K562 (cell line): Measurements from ENCODE around the gene GABRB1. TPM values are rescaled to one million over a fixed set of nuclear protein-coding genes. Genes with fewer than 3 reads are reported as not detected.

Experiments used
- ATAC-seq: fragments of 200-7000 bp; cut with Tn5 transposase; 3 replicates; pipeline ENCODE4 v1.9.1; 2020; ENCODE audit warnings: moderate library complexity
- BruUV-seq: library from RNA; stranded (reverse); fragments of 400-500 nt; replicated peaks from 2 replicates; lab custom pipeline; 2021; lab: Mats Ljungman, UMichigan
- CTCF ChIA-PET: fragments of 300-600 bp; formaldehyde crosslinking; extraction: SDS; loops from one replicate; lab custom pipeline; 2021; ENCODE audit warnings: low intra/inter-chr PET ratio; lab: Yijun Ruan, JAX
- POLR2A ChIA-PET: fragments of 300-600, 350-650 bp; sonication (Branson Sonifier 250); formaldehyde crosslinking; extraction: SDS; loops from one replicate; lab custom pipeline; 2021; ENCODE audit warnings: antibody characterized with exemption, inconsistent platforms; lab: Yijun Ruan, JAX
- DNase-seq, 4 experiments: peaks; one replicate each; pipeline versions ENCODE4 v3.0.0 to v3.0.0-alpha.2; 2011 to 2018; ENCODE audit warnings: low spot score in 3 of 4, mixed read lengths in 3 of 4; ENCODE audit errors: extremely low read depth in 1 of 4
- FAIRE-seq: peaks from 2 replicates; lab custom pipeline; 2011; peaks lifted over from hg19 to GRCh38; lab: Jason Lieb, UNC
- H2AFZ ChIP-seq: 2 replicates; pipeline ENCODE4 v1.6.0; 2011; ENCODE audit warnings: low read depth, low read length, control low read depth, inconsistent platforms
- H3K27ac ChIP-seq: fragments of 200-600 bp; 3 replicates; pipeline ENCODE4 v1.8.0; 2011; ENCODE audit warnings: low read depth, mild to moderate bottlenecking, control low read depth, inconsistent platforms, low read length, moderate library complexity, mixed read lengths; ENCODE audit errors: extremely low read depth
- H3K27me3 ChIP-seq, 2 experiments: fragments of 300-600 bp in 1 of 2; 2 replicates in 1 of 2; 3 replicates in 1 of 2; pipeline versions ENCODE4 v1.6.0 to v1.8.0; 2011; ENCODE audit warnings: inconsistent platforms in 2 of 2, low read length in 2 of 2, mild to moderate bottlenecking in 1 of 2, mixed read lengths in 1 of 2, moderate library complexity in 1 of 2; ENCODE audit not compliant: control insufficient read depth in 2 of 2, insufficient read depth in 2 of 2
- H3K36me3 ChIP-seq: fragments of 300-600 bp; 3 replicates; pipeline ENCODE4 v1.8.0; 2011; ENCODE audit warnings: mild to moderate bottlenecking, low read length, inconsistent platforms; ENCODE audit not compliant: control insufficient read depth, insufficient read depth
- H3K4me1 ChIP-seq, 2 experiments: fragments of 200-600 bp in 1 of 2; replicated peaks in 1 of 2; 2 replicates in 1 of 2; 3 replicates in 1 of 2; pipeline versions ENCODE4 v1.5.1 to v1.8.0; 2011; ENCODE audit warnings: inconsistent platforms in 2 of 2, low read length in 2 of 2, mild to moderate bottlenecking in 1 of 2, mixed read lengths in 1 of 2, moderate library complexity in 1 of 2; ENCODE audit not compliant: control insufficient read depth in 2 of 2, insufficient read depth in 2 of 2
- H3K4me2 ChIP-seq: 2 replicates; pipeline ENCODE4 v1.6.1; 2011; ENCODE audit warnings: low read length, control low read depth, inconsistent platforms, mixed read lengths; ENCODE audit not compliant: insufficient read depth
- H3K4me3 ChIP-seq: fragments of 200-600 bp; sonication (generic), shearing (Covaris generic); 2 replicates; pipeline ENCODE4 v1.5.1; 2016; ENCODE audit warnings: control low read depth, inconsistent platforms
- H3K79me2 ChIP-seq: fragments of 200-600 bp; 3 replicates; pipeline ENCODE4 v1.8.0; 2011; ENCODE audit warnings: low read length, inconsistent platforms; ENCODE audit not compliant: control insufficient read depth, insufficient read depth
- H3K9ac ChIP-seq, 2 experiments: 2 replicates each; pipeline versions ENCODE4 v1.6.0 to v1.6.1; 2011; ENCODE audit warnings: low read depth in 2 of 2, low read length in 2 of 2, control low read depth in 1 of 2, inconsistent platforms in 1 of 2, mild to moderate bottlenecking in 1 of 2, mixed read lengths in 1 of 2; ENCODE audit not compliant: insufficient read depth in 1 of 2
- H3K9me1 ChIP-seq: one replicate; pipeline ENCODE4 v1.6.0; 2011; ENCODE audit warnings: inconsistent platforms, mild to moderate bottlenecking, low read length, moderate library complexity; ENCODE audit not compliant: control insufficient read depth, insufficient read depth
- H3K9me3 ChIP-seq: replicated peaks from 2 replicates; pipeline ENCODE4 v1.5.1; 2011; ENCODE audit warnings: low read depth, low read length, inconsistent platforms; ENCODE audit not compliant: control insufficient read depth, insufficient read depth
- H4K20me1 ChIP-seq: replicated peaks from 2 replicates; pipeline ENCODE4 v1.6.1; 2011; ENCODE audit warnings: low read length, inconsistent platforms, mixed read lengths; ENCODE audit not compliant: control insufficient read depth, insufficient read depth
- CBX3 ChIP-seq, 2 experiments: IDR thresholded peaks; 1 replicate in 1 of 2; 2 replicates in 1 of 2; pipeline ENCODE4 v1.6.1; 2012; ENCODE audit warnings: inconsistent platforms in 2 of 2, low read length in 2 of 2, borderline replicate concordance in 1 of 2, control low read depth in 1 of 2
- KAT2B ChIP-seq: IDR thresholded peaks from one replicate; pipeline ENCODE4 v1.6.1; 2012; ENCODE audit warnings: low read depth, mild to moderate bottlenecking, control low read depth, inconsistent platforms, low read length, moderate library complexity
- NCOA6 ChIP-seq: fragments of 450-650 bp; IDR thresholded peaks from 2 replicates; pipeline ENCODE4 v1.6.1; 2017; ENCODE audit warnings: mild to moderate bottlenecking
- in situ Hi-C: fragments of 300-500 bp; cut with MboI; formaldehyde crosslinking; loops from 4 replicates; pipeline ENCODE4 v1.15.0; 2018; ENCODE audit warnings: inconsistent platforms, mixed read lengths
- intact Hi-C: fragments of 100-400 bp; cut with micrococcal nuclease; formaldehyde crosslinking; loops from 2 replicates; pipeline ENCODE4 v1.14.2; 2022
- polyA plus RNA-seq, 8 experiments: library from polyadenylated mRNA; depleted of rRNA in 4 of 8; stranded (reverse) in 5 of 8; unstranded in 3 of 8; fragments of >200 nt; fragmentation: Nextera tagmentation in 2 of 8; fragmentation: Illumina TruSeq in 1 of 8; extraction: Ambion mirVana in 2 of 8; extraction: Trizol in 1 of 8; gene quantifications; 2 replicates each; pipeline versions ENCODE4 v1.2.1 to v1.2.3, GENCODE V29; 2011 to 2014; ENCODE audit warnings: inconsistent platforms in 1 of 8, missing spikeins in 1 of 8
- total RNA-seq, 7 experiments: library from RNA; depleted of rRNA in 6 of 7; stranded (reverse); fragments of >200 nt in 6 of 7; fragmentation: Illumina TruSeq in 2 of 7; extraction: Trizol in 2 of 7; gene quantifications; 2 replicates each; pipeline versions ENCODE4 v1.2.1 to v1.2.3, GENCODE V29; 2011 to 2021; ENCODE audit warnings: low replicate concordance in 1 of 7
- TF ChIP-seq, protein P1 (sequence below): IDR thresholded peaks from 3 replicates; pipeline ENCODE4 v1.6.1; 2011; ENCODE audit warnings: borderline replicate concordance, mild to moderate bottlenecking, moderate library complexity; ENCODE audit not compliant: insufficient read length; ENCODE audit errors: extremely low read depth
- TF ChIP-seq, protein P2 (sequence below): fragments of 250-450 bp; sonication (Bioruptor Pico); IDR thresholded peaks from 2 replicates; pipeline ENCODE4 v1.6.1; 2021; ENCODE audit warnings: mild to moderate bottlenecking

The GABRB1 gene
- total and polyA plus RNA-seq, 9 of the 15 experiments (the other 6 are each of a cell fraction or from before 2014, with no cell fraction given), result not detected

DNA sequence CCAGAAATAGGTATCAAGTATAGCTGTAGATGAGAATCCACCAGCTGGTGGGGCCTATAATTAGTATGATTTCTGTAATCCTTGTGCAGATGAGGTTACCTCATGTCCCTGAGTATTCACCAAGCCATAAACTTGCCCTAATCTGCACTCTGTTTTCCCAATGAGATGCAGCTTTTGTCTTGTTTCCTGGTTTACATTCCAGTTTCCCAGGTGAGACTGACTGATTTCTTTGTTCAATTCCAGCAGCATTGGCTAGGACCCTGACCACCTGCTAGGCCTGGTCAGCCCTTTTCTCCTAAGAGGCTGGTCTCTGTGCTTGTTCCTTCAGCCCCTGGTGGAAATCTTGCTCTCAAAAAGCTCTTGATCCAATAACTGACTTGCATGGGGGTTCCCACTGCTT, 44.6 kb downstream of the GABRB1 start (continued):
- TF ChIP-seq, protein P1, sequence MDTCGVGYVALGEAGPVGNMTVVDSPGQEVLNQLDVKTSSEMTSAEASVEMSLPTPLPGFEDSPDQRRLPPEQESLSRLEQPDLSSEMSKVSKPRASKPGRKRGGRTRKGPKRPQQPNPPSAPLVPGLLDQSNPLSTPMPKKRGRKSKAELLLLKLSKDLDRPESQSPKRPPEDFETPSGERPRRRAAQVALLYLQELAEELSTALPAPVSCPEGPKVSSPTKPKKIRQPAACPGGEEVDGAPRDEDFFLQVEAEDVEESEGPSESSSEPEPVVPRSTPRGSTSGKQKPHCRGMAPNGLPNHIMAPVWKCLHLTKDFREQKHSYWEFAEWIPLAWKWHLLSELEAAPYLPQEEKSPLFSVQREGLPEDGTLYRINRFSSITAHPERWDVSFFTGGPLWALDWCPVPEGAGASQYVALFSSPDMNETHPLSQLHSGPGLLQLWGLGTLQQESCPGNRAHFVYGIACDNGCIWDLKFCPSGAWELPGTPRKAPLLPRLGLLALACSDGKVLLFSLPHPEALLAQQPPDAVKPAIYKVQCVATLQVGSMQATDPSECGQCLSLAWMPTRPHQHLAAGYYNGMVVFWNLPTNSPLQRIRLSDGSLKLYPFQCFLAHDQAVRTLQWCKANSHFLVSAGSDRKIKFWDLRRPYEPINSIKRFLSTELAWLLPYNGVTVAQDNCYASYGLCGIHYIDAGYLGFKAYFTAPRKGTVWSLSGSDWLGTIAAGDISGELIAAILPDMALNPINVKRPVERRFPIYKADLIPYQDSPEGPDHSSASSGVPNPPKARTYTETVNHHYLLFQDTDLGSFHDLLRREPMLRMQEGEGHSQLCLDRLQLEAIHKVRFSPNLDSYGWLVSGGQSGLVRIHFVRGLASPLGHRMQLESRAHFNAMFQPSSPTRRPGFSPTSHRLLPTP, result no peak
- TF ChIP-seq NCOA6, result no peak

DNA sequence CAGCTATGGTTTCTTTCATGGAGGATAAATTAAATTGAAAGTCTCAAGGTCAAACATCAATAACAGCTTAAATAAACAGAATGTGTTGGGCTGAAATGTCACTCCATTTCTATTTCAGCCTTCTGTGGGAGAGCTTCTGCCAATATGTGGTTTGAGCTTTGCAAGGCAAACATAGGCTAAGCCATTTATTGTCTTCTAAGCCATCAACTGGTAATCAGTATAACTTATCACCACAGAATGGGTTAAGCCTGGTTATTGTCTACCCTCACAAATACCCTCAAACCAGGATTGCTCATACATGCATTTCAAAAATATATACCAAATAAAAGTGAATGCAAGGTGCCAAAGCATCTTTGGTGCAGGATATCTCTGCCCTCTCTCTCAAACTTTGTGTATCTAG, 52.7 kb downstream of the GABRB1 start:
- Histone ChIP-seq H3K9me3 (no peaks in the 10 kb centered on the region), H3K36me3 (no peaks in the 10 kb centered on the region), H3K4me2 (no peak overlapping the region), H3K9me1 (no peaks in the 10 kb centered on the region), H3K4me1 (no peaks in the 10 kb centered on the region), H3K27ac (no peak overlapping the region), H3K9ac (no peak overlapping the region), H3K4me3 (no peak overlapping the region), H4K20me1 (no peaks in the 10 kb centered on the region), H3K79me2 (no peaks in the 10 kb centered on the region), H2AFZ (no peak overlapping the region), H3K27me3 (no peaks in the 10 kb centered on the region)
- TF ChIP-seq, protein P2, sequence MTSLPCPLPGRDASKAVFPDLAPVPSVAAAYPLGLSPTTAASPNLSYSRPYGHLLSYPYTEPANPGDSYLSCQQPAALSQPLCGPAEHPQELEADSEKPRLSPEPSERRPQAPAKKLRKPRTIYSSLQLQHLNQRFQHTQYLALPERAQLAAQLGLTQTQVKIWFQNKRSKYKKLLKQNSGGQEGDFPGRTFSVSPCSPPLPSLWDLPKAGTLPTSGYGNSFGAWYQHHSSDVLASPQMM (CRISPR knock-in tag), result no peak
- no peak for TF ChIP-seq CBX3 (IDR thresholded peaks at IDR 0.05; ENCODE audit: borderline replicate concordance in 1 of 2, low read length in 2 of 2)
- no peak for TF ChIP-seq KAT2B
- TF ChIP-seq, protein P1, result no peak
- intact Hi-C loops (no loop called here), in situ Hi-C loops (no loop called here)
- ChIA-PET POLR2A (no interaction called here), CTCF (no interaction called here)
- no TSS peak for BruUV-seq
- DNase-seq (no peak), FAIRE-seq (no peak), ATAC-seq (no peak)
